Activated T-cell treated with anti-CD3 and anti-CD28 coated beads, Interleukin-2, amount 50 U/mL, for 24 hours (primary cell): Measurements from ENCODE around the gene TPPP3.
A peak's percentile ranks its signal among the peaks of the same experiment; 100 is the strongest.
"Not testable (repeated sequence)": the region's sequence is repeated elsewhere in the genome, so short reads cannot be mapped to it uniquely, and the experiment has no call there.

Source experiments
- DNase-seq: peaks from one replicate; pipeline ENCODE4 v3.0.0-alpha.2; 2020
- H3K27ac Mint-ChIP-seq: 2 replicates; pipeline ENCODE4 v1.8.0; 2020; ENCODE audit warnings: mild to moderate bottlenecking, mixed read lengths
- H3K27me3 Mint-ChIP-seq: 2 replicates; pipeline ENCODE4 v1.8.0; 2020; ENCODE audit warnings: mixed read lengths
- H3K36me3 Mint-ChIP-seq: 2 replicates; pipeline ENCODE4 v1.8.0; 2020; ENCODE audit warnings: low read depth, mixed read lengths
- H3K4me1 Mint-ChIP-seq: 2 replicates; pipeline ENCODE4 v1.8.0; 2020; ENCODE audit warnings: low read depth, mixed read lengths
- H3K4me3 Mint-ChIP-seq: 2 replicates; pipeline ENCODE4 v1.8.0; 2020; ENCODE audit warnings: mild to moderate bottlenecking, moderate library complexity, mixed read lengths
- H3K9me3 Mint-ChIP-seq: 2 replicates; pipeline ENCODE4 v1.8.0; 2020; ENCODE audit warnings: mixed read lengths

TPPP3 gene

DNA sequence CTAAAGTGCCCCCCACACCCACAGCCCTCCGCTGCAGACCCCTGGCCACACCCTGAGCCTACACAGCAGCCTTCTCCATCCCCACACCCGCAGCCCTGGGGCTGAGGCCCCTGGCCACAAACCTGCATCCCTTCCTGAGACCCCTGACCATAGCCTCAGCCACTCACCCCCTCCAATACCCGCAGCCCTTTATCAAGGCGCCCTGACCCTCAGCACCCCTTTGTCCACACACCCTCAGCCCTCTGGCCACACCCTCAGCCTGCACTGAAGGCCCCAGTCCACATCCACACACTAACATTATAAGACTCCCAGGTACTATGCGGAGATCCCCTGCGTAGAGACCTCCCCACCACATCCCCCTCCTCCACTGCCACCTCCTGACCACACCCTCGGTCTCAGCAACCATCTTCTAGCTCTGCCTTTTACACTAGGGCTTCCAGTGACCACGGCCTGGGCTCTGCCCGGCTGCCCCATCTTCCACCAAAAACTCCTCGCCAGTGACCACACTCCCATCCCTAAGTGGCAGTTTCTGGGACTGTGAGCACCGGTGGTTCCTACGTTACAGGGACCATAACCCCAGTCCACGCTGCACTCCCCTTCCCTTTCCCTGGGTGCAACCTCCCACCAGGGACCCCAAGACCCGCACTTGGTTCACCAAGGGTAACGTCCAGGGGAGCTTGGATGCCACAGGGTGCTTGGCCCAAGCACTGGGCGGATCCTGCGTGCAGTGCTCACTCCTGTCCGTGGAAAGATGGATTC lies 818 bp downstream of the TPPP3 start:
- Mint-ChIP-seq H3K27me3 (peaks cover 41% of the 10 kb centered on the region), H3K4me1 (peaks cover 9% of the 10 kb centered on the region), H3K4me3 (no peak overlapping the region), H3K9me3 (no peaks in the 10 kb centered on the region), H3K27ac (no peak overlapping the region), H3K36me3 (no peaks in the 10 kb centered on the region)
- peak; percentile 23 for DNase-seq

DNA sequence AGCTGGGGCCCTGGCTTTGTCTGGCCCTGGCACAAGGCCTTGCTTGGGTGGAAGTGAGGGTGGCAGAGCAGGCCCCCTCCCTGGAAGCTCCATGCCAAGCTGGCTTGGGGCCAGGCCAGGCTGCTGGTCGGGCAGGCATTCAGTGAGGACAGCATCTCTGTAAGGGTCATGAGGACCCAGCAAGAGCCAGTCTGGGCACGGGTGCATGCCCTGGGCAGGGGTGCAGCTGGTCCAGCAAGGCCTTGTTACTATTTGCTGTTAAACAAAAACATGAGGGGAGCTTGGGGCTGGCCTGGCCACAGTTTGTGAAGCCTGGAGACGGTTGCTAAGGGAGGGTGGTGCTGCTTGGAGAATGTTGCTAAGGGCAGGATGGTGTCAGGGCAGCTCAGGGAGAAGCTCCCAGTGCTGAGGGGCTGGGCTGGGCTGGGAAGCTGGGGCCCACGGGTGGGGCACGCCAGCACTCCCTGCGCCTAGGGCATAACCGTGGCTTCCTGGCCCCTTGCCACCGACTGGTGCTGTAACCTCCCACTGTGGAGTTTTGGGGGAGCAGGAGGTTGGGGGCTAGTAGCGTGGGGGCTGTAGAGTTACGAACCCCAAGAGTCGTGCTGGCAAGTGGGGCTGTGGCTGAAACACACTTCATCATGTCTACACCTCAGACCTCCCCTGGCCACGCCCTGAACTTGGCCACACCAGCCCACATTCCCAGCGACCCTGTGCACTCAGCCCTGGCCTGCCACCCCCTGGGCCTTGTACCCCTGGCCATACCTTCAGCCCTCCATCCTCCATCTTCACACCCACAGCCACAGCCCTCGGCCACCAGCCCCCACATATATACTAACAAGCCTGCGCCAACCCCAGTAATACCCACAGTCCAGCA lies 1.6 kb downstream of the TPPP3 start:
- Mint-ChIP-seq H3K9me3 (no peaks in the 10 kb centered on the region), H3K27ac (no peak overlapping the region), H3K27me3 (peaks cover 36% of the 10 kb centered on the region), H3K4me1 (peaks cover 9% of the 10 kb centered on the region), H3K4me3 (no peak overlapping the region), H3K36me3 (no peaks in the 10 kb centered on the region)
- DNase-seq: peak; percentile 25

DNA sequence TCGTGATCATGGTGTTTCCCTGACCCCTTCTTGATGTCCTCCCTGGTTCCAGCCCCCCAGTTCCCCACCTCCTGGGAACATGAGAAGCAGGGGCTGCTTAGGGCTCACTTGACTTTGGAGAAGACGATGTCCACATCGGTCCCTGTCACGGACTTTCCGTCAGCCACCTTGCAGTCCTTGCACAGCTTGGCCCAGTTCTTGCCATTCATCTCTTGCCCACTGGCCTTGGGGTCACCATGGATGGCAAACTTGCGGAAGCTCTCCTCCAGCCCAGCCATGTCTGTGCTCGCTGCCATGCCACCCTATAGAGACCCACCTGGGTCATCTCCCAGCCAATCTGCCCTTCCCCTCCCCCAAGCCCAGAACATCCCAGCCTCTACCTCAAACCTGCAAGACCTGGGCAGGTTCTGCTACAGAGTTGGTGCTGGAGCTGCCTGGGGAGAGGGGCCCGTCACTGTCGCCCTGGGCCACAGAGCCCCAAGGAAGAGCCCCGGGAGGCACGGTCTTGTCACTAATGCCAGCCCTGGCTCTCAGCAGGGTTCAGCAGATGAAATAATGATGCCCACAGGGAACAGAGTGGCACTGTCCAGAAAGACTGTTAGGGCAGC lies 2.4 kb downstream of the TPPP3 start:
- Mint-ChIP-seq H3K9me3 (no peaks in the 10 kb centered on the region), H3K27ac (no peak overlapping the region), H3K27me3 (peaks cover 34% of the 10 kb centered on the region), H3K4me1 (peaks cover 9% of the 10 kb centered on the region), H3K36me3 (no peaks in the 10 kb centered on the region), H3K4me3 (no peak overlapping the region)
- no peak for DNase-seq

DNA sequence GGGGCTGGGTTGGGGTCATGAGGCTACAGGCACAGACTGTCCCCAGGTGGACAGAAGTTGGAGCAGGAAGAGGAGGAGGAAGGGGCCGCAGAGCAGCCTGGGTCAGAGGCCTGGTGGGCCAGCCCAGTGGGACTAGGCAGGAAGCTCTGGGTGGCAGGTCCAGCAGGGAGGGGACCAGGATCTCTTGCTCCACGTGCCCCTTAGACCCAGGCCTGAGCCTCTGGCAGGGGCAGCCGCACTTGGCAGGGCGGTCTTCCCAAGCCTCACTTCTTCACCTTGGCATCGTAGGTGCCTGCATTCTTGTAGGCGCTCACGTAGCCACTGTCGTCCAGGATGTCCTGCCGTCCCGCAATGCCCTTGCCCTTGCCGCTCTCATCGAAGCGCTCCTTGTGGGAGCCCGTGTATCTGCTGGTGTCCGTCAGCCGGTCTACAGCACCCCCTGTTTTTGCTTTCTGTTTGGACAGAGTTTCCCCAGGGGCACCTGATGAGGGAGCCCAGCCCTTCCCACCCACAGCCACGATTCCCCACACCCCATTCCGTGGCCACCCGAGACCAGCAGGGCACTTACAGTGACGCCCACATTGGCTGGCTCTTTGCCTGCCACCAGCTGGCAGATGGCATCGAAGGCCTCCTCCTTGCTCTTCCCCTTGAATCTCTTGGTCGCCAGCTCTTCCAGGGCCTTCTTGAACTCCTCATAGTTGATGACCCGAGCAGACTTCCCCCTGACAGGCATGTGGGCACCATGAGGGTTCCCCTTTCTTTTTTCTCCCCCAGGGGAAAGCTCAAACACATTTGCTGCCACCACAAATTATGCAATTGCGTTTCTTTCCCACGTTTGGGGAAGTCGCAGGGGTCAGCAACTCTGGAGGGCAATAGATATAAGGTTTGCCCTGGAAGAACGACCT lies 3.1 kb downstream of the TPPP3 start:
- Mint-ChIP-seq H3K4me1 (peaks cover 16% of the 10 kb centered on the region), H3K36me3 (no peaks in the 10 kb centered on the region), H3K4me3 (no peak overlapping the region), H3K27ac (no peak overlapping the region), H3K27me3 (peaks cover 26% of the 10 kb centered on the region), H3K9me3 (no peaks in the 10 kb centered on the region)
- no peak for DNase-seq

DNA sequence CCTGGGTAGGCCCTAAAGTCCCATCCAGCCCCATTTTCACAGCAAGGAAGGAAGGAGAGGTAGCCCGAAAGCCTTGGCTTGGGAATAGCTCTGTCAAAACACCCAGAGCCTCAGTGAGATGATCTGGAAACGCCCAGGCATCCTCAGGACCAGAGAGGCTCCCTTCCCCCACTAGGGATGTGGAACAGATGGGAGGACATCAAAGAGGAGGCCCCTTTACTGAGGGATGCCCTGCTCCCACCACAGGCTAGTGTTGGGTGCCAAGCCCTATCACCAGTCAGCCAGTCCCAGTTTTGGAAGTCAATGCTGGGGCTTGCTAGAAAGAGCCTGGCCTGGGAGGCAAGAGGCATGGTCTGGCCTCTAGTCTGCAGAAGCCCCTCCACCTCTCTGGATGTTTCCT lies 4.7 kb downstream of the TPPP3 start:
- Mint-ChIP-seq H3K27ac (no peak overlapping the region), H3K9me3 (no peaks in the 10 kb centered on the region), H3K27me3 (peaks cover 13% of the 10 kb centered on the region), H3K36me3 (no peaks in the 10 kb centered on the region), H3K4me3 (no peak overlapping the region), H3K4me1 (peaks cover 14% of the 10 kb centered on the region)
- no peak for DNase-seq

DNA sequence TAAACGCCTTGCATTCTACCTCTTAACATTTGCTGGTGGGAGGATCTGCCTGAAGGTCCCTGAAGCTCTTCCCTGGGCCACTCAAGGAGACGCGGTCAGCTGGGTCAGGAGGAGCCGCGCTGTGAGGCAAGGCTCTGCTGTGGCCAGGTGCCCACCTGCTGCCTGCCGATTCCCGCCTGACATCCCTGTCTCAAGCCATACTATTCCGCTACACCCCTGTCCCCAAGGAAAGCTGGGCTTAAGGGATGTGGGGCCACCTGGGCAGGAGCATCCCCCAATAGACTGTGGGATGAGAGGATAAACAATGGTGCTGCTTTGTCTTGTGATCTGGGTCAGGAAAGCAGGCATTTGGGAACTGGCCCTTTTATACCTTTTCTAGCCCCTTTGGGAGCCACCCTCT lies 5.1 kb downstream of the TPPP3 start:
- Mint-ChIP-seq H3K36me3 (no peaks in the 10 kb centered on the region), H3K4me3 (no peak overlapping the region), H3K9me3 (no peaks in the 10 kb centered on the region), H3K4me1 (peaks cover 12% of the 10 kb centered on the region), H3K27me3 (peaks cover 12% of the 10 kb centered on the region), H3K27ac (no peak overlapping the region)
- DNase-seq: no peak

DNA sequence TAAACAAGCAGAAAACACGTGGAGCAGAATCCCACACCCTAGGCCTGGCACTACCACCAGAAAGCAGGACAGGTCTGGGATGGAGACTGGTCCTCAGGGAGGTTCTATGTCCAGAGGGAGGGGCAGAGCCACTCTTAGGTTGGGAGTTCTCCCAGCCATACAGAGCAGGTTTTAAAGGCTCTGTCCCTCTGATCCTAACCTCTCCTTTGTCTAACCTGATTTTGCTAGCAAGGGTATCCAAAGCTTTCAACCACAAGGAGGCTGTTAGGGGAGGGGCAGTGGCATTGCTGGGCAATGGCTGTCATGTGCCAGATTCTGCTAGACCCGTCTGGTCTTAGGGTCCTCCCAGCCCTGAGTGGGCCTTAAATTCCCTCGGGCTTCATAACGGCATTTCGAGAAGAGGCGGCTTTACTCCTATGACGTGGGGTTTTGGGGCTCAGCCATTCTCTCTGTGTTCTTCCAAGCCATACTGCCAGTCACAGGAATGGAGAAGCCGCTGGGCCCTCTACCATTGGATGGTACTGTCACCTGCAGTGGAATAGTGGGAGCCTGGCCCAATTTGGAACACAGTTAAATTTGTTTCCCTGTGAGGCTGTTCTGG lies 5.7 kb downstream of the TPPP3 start:
- peaks cover 12% of the 10 kb centered on the region for H3K4me1 Mint-ChIP-seq
- no peak overlapping the region for H3K27ac Mint-ChIP-seq
- no peak overlapping the region for H3K4me3 Mint-ChIP-seq
- H3K9me3 Mint-ChIP-seq: no peaks in the 10 kb centered on the region
- no peaks in the 10 kb centered on the region for H3K36me3 Mint-ChIP-seq
- H3K27me3 Mint-ChIP-seq: peaks cover 7% of the 10 kb centered on the region
- DNase-seq: no peak

DNA sequence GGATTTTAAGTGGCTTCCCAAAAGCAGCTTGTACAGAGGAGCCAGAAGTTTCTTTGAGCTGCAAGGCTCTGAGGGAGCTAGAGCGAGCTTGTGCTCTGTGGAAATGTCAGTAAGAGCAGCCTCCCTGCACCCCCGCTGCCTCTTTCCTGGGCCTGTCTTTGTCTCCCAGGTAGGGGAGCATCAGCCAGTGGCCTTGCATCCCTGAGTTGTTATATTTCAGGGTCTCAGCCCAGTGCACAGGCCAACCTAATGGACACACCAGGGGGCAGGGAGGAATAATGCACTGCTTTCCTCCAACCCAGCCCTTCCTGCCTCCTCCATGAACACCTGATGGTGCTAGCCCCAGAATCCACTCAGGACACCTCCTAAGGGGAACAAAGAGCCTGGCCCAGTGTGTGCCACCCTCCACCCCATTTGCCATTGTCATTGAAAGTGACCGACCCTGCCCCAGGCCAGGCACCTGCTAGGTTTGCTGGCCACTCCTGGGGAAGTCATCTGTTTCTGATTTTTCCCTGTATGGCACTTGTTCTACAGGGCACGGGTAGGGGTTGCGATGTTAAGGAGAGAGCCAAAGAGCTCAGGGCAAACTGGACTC lies 6.3 kb downstream of the TPPP3 start:
- H3K9me3 Mint-ChIP-seq: no peaks in the 10 kb centered on the region
- H3K4me3 Mint-ChIP-seq: no peak overlapping the region
- H3K36me3 Mint-ChIP-seq: no peaks in the 10 kb centered on the region
- peaks cover 1% of the 10 kb centered on the region for H3K27me3 Mint-ChIP-seq
- H3K4me1 Mint-ChIP-seq: peaks cover 12% of the 10 kb centered on the region
- no peak for DNase-seq
- H3K27ac Mint-ChIP-seq: no peak overlapping the region

DNA sequence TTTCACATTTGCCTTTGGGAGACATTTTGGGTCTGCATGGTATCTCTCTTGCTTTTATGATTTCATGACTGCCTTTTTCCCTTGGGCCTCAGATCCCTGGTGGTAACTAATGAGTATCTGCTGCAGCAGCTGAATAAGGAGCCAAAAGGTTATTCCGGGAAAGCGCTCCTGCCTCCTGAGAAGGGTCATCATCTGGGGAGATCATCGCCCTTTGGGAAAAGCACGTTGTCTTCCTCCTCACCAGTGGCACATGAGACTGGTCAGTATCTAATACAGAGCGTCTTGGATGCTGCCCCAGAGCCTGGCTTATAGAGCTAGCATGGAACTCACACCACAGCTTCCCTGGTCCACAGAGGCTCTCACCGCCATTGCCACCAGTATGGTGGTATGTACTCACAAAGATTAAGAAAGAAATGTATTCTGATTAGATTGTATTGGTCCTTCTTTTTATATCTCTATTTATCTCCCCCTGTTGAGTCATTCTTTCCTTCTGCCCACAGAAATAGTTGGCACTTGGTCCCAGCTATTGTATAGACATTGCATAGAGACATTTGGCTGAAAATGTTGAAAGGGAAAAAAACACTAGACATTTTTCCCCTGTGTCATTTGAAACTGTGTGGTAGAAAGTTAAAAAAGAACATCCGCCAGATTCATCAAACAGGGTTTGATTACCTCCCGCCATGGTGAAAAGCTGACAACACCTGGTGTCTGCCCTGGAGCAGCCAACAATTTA lies 8.4 kb downstream of the TPPP3 start:
- no peaks in the 10 kb centered on the region for H3K27me3 Mint-ChIP-seq
- no peaks in the 10 kb centered on the region for H3K9me3 Mint-ChIP-seq
- no peaks in the 10 kb centered on the region for H3K36me3 Mint-ChIP-seq
- no peak overlapping the region for H3K4me3 Mint-ChIP-seq
- no peak for DNase-seq
- H3K4me1 Mint-ChIP-seq: peaks cover 12% of the 10 kb centered on the region
- no peak overlapping the region for H3K27ac Mint-ChIP-seq

DNA sequence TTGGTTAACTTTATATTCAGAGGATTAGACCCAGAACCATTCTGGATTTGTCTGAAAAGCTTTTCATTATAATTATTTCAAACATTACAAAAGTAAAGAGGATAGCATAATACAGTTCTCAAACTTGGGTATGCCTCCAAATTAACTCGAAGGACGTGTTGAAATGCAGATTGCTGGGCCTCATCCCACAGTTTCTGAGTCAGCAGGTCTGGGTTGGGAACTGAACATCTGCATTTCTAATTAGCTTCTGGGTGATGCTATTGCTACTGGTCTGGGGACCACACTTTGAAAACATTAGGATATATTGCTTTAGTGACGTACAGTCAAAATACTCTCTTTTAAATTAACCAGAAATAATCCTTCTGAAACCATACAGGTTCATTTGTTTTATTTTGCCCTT lies 10.0 kb downstream of the TPPP3 start:
- Mint-ChIP-seq H3K27ac (no peak overlapping the region), H3K9me3 (no peaks in the 10 kb centered on the region), H3K4me3 (no peak overlapping the region), H3K36me3 (no peaks in the 10 kb centered on the region), H3K4me1 (peaks cover 12% of the 10 kb centered on the region), H3K27me3 (no peaks in the 10 kb centered on the region)
- DNase-seq: no peak

DNA sequence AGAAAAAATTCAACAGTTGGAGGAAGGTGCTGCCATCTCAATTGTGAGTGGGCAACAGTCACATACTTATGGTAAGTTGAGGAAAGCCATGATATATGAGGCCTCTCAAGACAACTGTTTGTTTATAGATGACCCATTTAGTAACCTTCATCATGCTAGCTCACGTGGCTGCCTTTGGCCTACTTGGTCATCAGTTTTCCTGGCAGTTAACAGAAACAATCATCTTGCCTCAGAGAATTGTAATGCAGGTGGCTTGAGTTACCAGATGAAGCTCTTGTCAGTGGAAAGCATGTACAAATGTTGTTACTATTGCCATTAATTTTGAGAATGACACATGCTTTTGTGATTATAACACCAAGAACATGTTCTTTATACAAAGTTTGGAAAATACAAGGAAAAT lies 14.7 kb downstream of the TPPP3 start:
- H3K4me3 Mint-ChIP-seq: no peak overlapping the region
- no peak overlapping the region for H3K27ac Mint-ChIP-seq
- no peaks in the 10 kb centered on the region for H3K4me1 Mint-ChIP-seq
- H3K9me3 Mint-ChIP-seq: no peaks in the 10 kb centered on the region
- H3K36me3 Mint-ChIP-seq: no peaks in the 10 kb centered on the region
- H3K27me3 Mint-ChIP-seq: peaks cover 10% of the 10 kb centered on the region
- no peak for DNase-seq

DNA sequence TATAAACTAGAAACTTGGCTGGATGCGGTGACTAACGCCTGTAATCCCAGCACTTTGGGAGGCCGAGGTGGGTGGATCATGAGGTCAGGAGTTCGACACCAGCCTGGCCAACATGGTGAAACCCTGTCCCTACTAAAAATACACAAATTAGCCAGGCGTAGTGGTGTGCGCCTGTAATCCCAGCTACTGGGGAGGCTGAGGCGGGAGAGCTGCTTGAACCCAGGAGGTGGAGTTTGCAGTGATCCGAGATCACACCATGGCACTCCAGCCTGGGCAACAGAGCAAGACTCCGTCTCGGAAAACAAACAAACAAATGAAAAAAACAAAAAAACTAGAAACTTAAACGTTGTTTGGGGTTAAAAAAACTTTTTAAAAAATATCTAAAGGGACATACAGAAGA lies 17.3 kb downstream of the TPPP3 start:
- H3K36me3 Mint-ChIP-seq, H3K27ac Mint-ChIP-seq, H3K9me3 Mint-ChIP-seq, H3K4me1 Mint-ChIP-seq, H3K4me3 Mint-ChIP-seq, H3K27me3 Mint-ChIP-seq, DNase-seq: not testable (repeated sequence)

DNA sequence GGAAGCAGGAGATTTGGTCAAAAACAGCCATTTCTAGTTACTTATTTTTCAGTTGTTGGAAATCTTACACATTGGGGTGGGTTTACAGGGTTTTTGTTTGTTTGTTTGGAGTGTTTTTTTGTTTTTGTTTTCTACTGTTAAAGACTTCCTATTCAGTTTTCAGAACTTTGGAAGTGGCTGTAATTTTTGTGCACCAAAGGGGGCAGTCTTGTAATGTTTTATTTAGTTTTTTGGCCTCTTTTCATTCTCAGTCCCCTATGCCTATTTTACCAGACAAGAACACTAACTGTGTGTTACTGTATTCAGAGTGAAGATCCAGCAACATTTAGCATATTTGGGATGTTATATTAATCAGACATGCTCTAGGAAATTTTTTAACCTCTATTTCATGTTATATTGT lies 20.6 kb downstream of the TPPP3 start:
- no peak for DNase-seq
- H3K4me1 Mint-ChIP-seq: no peaks in the 10 kb centered on the region
- no peak overlapping the region for H3K4me3 Mint-ChIP-seq
- H3K9me3 Mint-ChIP-seq: no peaks in the 10 kb centered on the region
- H3K36me3 Mint-ChIP-seq: no peaks in the 10 kb centered on the region
- H3K27ac Mint-ChIP-seq: no peak overlapping the region
- peaks cover 10% of the 10 kb centered on the region for H3K27me3 Mint-ChIP-seq
